Heart left ventricle (tissue), 13 donors: ENCODE data around the gene MAPK14.

ENCODE experiments used
- CTCF ChIP-seq, 12 donors: fragments of 200-600 bp; sonication (generic) in 4 of 12; IDR thresholded peaks; one replicate each; pipeline versions ENCODE4 v1.5.0 to v1.8.0; 2018 to 2022; ENCODE audit warnings: antibody characterized with exemption in 12 of 12, mild to moderate bottlenecking in 5 of 12
- POLR2A ChIP-seq, 2 donors: fragments of 450-650 bp; IDR thresholded peaks; one replicate each; pipeline ENCODE4 v1.6.1; 2017; ENCODE audit warnings: antibody characterized with exemption in 2 of 2, mild to moderate bottlenecking in 2 of 2, moderate library complexity in 2 of 2
- donor health status: ischemic (EF 13 %, LVEDD 7.1; RV severe dilation, severe dysfunction).
- donor health status: DM: no; HTN: yes; CAD: no.
- donor health status: DM: no; HTN: no; CAD: no.
- donor health status: ischemic (EF 25% LVEDD 6.9; RV normal size, moderate dysfunction).
- donor health status: ischemic (EF 25% LVEDD 5.7; RV mildly dilated, moderate dysfunction).
- donor health status: ischemic (EF 35%, LVEDD 5.7; RV mildly dilated, moderate dysfunction).
- donor health status: nonischemic (EF 11% LVEDD 7.7; RV severe dilation, severe dysfunction).
- donor health status: DM: yes; HTN: yes; CAD: no.
- donor health status: PGD.
- donor health status: ischemic (EF 29% LVEDD 5.4; RV normal size, mild dysfunction).
- donor health status: nonischemic (EF 23%, LVEDD 6.1; RV moderate dilation, normal function).

- no peak for TF ChIP-seq CTCF (IDR thresholded peaks at IDR 0.05)
- no peak for TF ChIP-seq POLR2A (IDR thresholded peaks at IDR 0.05)
Measured at GRCh38 chr6:36136551-36136950, 108.9 kb downstream of the MAPK14 start.
